Thoracic aorta (tissue), 2 donors: ENCODE data around the gene LRFN3. TPM values are rescaled to one million over a fixed set of nuclear protein-coding genes. Genes with fewer than 3 reads are reported as not detected.

Source experiments
- ATAC-seq: fragments of 150-250 bp; one replicate; pipeline ENCODE4 v1.8.0; 2017; ENCODE audit warnings: low read depth; ENCODE audit not compliant: insufficient number of reproducible peaks, low FRiP score
- DNase-seq: peaks from one replicate; pipeline ENCODE4 v3.0.0-alpha.2; 2020; ENCODE audit warnings: low spot score
- H3K27ac ChIP-seq, 2 donors: fragments of 200-600 bp; sonication (generic); 1 replicate in 1 of 2; 2 replicates in 1 of 2; pipeline ENCODE4 v1.5.1; 2016; ENCODE audit warnings: mild to moderate bottlenecking in 2 of 2, moderate library complexity in 2 of 2
- H3K27me3 ChIP-seq: fragments of 200-600 bp; sonication (generic); replicated peaks from 2 replicates; pipeline ENCODE4 v1.6.0; 2016; ENCODE audit warnings: mild to moderate bottlenecking; ENCODE audit not compliant: insufficient read depth
- H3K36me3 ChIP-seq: fragments of 200-600 bp; sonication (generic); one replicate; pipeline ENCODE4 v1.5.1; 2016
- H3K4me1 ChIP-seq, 2 donors: fragments of 200-600 bp; sonication (generic); 1 replicate in 1 of 2; 2 replicates in 1 of 2; pipeline versions ENCODE4 v1.5.1 to v1.6.0; 2016; ENCODE audit warnings: low read depth in 2 of 2, mild to moderate bottlenecking in 1 of 2; ENCODE audit not compliant: control insufficient read depth in 1 of 2
- H3K4me3 ChIP-seq: fragments of 200-600 bp; sonication (generic); 2 replicates; pipeline ENCODE4 v1.5.1; 2016; ENCODE audit warnings: mild to moderate bottlenecking
- H3K9me3 ChIP-seq: fragments of 200-600 bp; sonication (generic); 2 replicates; pipeline ENCODE4 v1.5.1; 2016
- total RNA-seq, 2 donors: library from RNA; depleted of rRNA; stranded (reverse); fragments of >200 nt; gene quantifications; one replicate each; pipeline versions ENCODE4 v1.1.0 to v1.2.3, GENCODE V29; 2016
- TF ChIP-seq, protein P1 (sequence below): fragments of 200-600 bp; sonication (generic); IDR thresholded peaks from one replicate; pipeline ENCODE4 v1.5.1; 2019; ENCODE audit warnings: antibody characterized with exemption

LRFN3 gene
- total RNA-seq, 2 donors from 2014 or later, result 14.3 to 26.7 TPM

DNA sequence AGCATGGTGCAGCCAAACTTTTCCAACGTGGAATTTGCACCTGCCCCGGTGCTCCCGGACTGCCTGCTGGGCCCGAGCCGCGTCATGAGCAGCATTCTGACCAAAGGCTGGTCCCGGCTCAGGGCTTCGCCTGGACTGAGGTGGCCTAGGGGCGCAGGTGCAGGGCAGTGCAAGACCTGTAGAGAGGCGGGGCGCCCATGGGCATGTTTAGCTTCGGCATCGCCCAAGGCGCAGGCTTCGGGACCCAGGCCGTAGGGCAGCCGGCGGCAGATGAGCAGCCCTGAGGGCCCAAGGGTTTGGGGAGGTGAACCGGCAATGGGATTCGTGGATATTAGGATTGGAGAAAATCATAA lies 23.8 kb downstream of the LRFN3 start:
- TF ChIP-seq, protein P1, sequence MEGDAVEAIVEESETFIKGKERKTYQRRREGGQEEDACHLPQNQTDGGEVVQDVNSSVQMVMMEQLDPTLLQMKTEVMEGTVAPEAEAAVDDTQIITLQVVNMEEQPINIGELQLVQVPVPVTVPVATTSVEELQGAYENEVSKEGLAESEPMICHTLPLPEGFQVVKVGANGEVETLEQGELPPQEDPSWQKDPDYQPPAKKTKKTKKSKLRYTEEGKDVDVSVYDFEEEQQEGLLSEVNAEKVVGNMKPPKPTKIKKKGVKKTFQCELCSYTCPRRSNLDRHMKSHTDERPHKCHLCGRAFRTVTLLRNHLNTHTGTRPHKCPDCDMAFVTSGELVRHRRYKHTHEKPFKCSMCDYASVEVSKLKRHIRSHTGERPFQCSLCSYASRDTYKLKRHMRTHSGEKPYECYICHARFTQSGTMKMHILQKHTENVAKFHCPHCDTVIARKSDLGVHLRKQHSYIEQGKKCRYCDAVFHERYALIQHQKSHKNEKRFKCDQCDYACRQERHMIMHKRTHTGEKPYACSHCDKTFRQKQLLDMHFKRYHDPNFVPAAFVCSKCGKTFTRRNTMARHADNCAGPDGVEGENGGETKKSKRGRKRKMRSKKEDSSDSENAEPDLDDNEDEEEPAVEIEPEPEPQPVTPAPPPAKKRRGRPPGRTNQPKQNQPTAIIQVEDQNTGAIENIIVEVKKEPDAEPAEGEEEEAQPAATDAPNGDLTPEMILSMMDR, result no peak
- ATAC-seq (no peak), DNase-seq (no peak)
- Histone ChIP-seq H3K27ac (no peak overlapping the region), H3K27me3 (no peaks in the 10 kb centered on the region), H3K4me3 (no peak overlapping the region), H3K9me3 (no peaks in the 10 kb centered on the region), H3K36me3 (no peaks in the 10 kb centered on the region), H3K4me1 (peaks cover 0 to 14% of the 10 kb centered on the region in 2 donors)

DNA sequence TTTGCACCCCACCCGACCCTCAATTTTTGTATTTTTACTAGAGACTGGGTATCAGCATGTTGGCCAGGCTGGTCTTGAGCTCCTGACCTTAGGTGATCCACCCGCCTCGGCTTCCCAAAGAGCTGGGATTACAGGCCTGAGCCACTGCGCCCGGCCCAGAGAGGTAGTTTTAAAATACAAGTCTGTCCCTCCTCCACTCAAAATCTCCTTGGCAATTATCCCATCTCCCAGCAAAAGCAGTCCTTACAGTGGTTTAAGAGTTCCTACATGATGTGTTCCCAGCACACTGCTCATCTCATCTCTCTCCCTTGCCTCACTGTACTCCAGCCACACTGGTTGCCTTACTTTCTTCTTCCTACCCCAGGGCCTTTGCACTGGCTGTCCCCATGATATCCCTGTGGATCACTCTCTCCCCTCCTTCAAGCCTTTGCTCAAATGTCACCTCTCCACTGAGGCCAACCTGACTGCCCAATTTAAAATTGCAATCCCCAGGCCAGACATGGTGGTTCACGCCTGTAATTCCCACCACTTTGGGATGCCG lies 24.3 kb downstream of the LRFN3 start:
- DNase-seq, result no peak
- ATAC-seq, result no peak
- TF ChIP-seq, protein P1, result no peak
- Histone ChIP-seq H3K4me3 (no peak overlapping the region), H3K36me3 (no peaks in the 10 kb centered on the region), H3K27ac (no peak overlapping the region), H3K27me3 (no peaks in the 10 kb centered on the region), H3K4me1 (peaks cover 0 to 14% of the 10 kb centered on the region in 2 donors), H3K9me3 (no peaks in the 10 kb centered on the region)

DNA sequence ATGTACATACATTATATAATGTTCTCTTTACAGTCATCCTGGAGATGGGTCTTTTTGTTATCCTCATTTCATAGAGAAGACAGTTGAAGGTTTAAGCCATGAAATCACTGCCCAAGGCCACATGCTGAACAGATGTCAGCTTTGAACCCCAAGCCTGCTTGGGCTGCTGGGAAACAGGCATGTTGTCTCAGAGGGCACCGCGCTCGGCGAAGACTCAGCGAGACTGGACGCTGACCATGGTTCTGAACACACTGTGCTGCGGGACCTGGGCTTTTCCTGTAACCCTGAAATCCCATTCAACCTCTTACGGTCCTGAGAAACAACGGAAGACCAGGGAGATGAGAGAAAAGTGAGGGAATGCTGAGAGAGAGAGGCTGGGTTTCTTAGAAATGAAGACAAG lies 27.3 kb downstream of the LRFN3 start:
- Histone ChIP-seq H3K4me1 (peaks cover 0 to 14% of the 10 kb centered on the region in 2 donors), H3K27me3 (no peaks in the 10 kb centered on the region), H3K9me3 (no peaks in the 10 kb centered on the region), H3K36me3 (no peaks in the 10 kb centered on the region), H3K4me3 (no peak overlapping the region), H3K27ac (no peak overlapping the region)
- TF ChIP-seq, protein P1, result no peak
- ATAC-seq (no peak), DNase-seq (no peak)

DNA sequence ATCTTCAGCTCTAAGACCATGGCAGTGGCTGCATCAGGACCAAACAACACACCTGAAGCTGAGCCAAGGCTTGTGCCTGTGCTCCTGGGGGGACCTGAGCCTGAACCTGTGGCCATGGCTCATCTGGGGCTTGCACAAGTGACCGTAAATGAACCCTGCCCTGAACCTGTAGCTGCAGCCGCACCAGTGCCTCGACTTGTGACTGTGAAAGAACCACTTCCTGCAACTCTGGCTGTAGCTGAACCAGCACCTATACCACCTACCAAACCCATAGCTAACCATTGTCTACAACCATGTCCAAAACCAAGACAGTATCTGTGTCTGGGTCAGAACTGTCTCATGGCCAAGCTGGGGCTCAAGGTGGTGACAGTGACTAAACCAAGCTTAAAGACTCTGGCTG lies 30.6 kb downstream of the LRFN3 start:
- TF ChIP-seq, protein P1, result no peak
- Histone ChIP-seq H3K9me3 (no peaks in the 10 kb centered on the region), H3K36me3 (no peaks in the 10 kb centered on the region), H3K4me1 (no peaks in the 10 kb centered on the region), H3K27me3 (no peaks in the 10 kb centered on the region), H3K27ac (no peak overlapping the region), H3K4me3 (no peak overlapping the region)
- no peak for ATAC-seq
- DNase-seq, result no peak

DNA sequence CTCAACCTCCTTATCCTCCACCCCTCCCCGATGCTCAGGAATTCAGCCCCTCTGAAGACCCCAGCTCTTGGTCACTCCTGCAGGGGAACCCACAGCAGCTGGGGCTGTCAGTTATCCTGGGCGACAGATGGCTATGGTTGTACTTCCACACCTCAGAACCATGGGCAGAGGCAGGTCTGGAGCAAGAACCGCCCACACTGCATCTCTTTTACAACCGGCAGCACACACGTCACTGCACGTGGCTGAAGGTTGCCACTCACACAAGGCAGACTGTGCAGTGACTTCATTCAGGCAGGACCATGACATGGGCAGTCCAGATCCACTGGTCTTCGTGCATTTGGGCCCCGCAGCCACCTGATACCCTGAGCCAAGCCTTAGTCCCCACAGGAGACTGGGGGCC lies 37.3 kb downstream of the LRFN3 start:
- no peaks in the 10 kb centered on the region for H3K9me3 ChIP-seq
- no peak overlapping the region for H3K27ac ChIP-seq
- TF ChIP-seq, protein P1, result no peak
- ATAC-seq (no peak), DNase-seq (no peak)
- H3K27me3 ChIP-seq, result no peaks in the 10 kb centered on the region
- no peaks in the 10 kb centered on the region for H3K4me1 ChIP-seq
- H3K4me3 ChIP-seq, result no peak overlapping the region
- H3K36me3 ChIP-seq, result no peaks in the 10 kb centered on the region
